ENCODE results near the gene MYO16. TPM values are rescaled to one million over a fixed set of nuclear protein-coding genes. Genes with fewer than 3 reads are reported as not detected.
"Not testable (repeated sequence)": the region's sequence is repeated elsewhere in the genome, so short reads cannot be mapped to it uniquely, and the experiment has no call there.

MYO16 gene
- total RNA-seq, 2 experiments from 2014 or later: 0.53 to 1.1 TPM

GRCh38 chr13:108858676-108859075 is 229.3 kb downstream of the MYO16 start:
- Mint-ChIP-seq H3K4me1 (no peaks in the 10 kb centered on the region), H3K9me3 (no peaks in the 10 kb centered on the region), H3K4me3 (no peak overlapping the region), H3K27me3 (peaks cover 7% of the 10 kb centered on the region), H3K36me3 (no peaks in the 10 kb centered on the region), H3K27ac (no peak overlapping the region)
- ATAC-seq (ENCODE audit: low read depth) (no peak), DNase-seq (no peak)
- POLR2A ChIA-PET: no interaction called here

GRCh38 chr13:108859197-108860012 is 230.0 kb downstream of the MYO16 start:
- no peak for ATAC-seq (ENCODE audit: low read depth)
- POLR2A ChIA-PET: no interaction called here

GRCh38 chr13:108860418-108860817 is 231.0 kb downstream of the MYO16 start:
- no peaks in the 10 kb centered on the region for H3K4me1 Mint-ChIP-seq
- H3K4me3 Mint-ChIP-seq: no peak overlapping the region
- DNase-seq (no peak), ATAC-seq (ENCODE audit: low read depth) (no peak)
- peaks cover 9% of the 10 kb centered on the region for H3K27me3 Mint-ChIP-seq
- no peaks in the 10 kb centered on the region for H3K9me3 Mint-ChIP-seq
- no peaks in the 10 kb centered on the region for H3K36me3 Mint-ChIP-seq
- H3K27ac Mint-ChIP-seq: no peak overlapping the region
- POLR2A ChIA-PET: no interaction called here

More at GRCh38 chr13:108859197-108860012, 230.0 kb downstream of the MYO16 start:
- no peaks in the 10 kb centered on the region for H3K36me3 Mint-ChIP-seq
- no peak for DNase-seq
- H3K27me3 Mint-ChIP-seq: peaks cover 7% of the 10 kb centered on the region
- H3K4me3 Mint-ChIP-seq: no peak overlapping the region
- no peaks in the 10 kb centered on the region for H3K9me3 Mint-ChIP-seq
- no peaks in the 10 kb centered on the region for H3K4me1 Mint-ChIP-seq
- no peak overlapping the region for H3K27ac Mint-ChIP-seq

- Mint-ChIP-seq H3K4me3 (no peak overlapping the region), H3K9me3 (peaks cover 1% of the 10 kb centered on the region), H3K36me3 (no peaks in the 10 kb centered on the region), H3K27ac (no peak overlapping the region), H3K4me1 (no peaks in the 10 kb centered on the region), H3K27me3 (peaks cover 3% of the 10 kb centered on the region)
- POLR2A ChIA-PET: no interaction called here
- ATAC-seq (ENCODE audit: low read depth) (no peak), DNase-seq (no peak)
Observed at GRCh38 chr13:108877300-108877699, 247.9 kb downstream of the MYO16 start.

- H3K4me1 Mint-ChIP-seq: no peaks in the 10 kb centered on the region
- POLR2A ChIA-PET: no interaction called here
- H3K9me3 Mint-ChIP-seq: peaks cover 1% of the 10 kb centered on the region
- ATAC-seq (ENCODE audit: low read depth) (no peak), DNase-seq (no peak)
- no peaks in the 10 kb centered on the region for H3K36me3 Mint-ChIP-seq
- H3K27ac Mint-ChIP-seq: no peak overlapping the region
- no peak overlapping the region for H3K4me3 Mint-ChIP-seq
- H3K27me3 Mint-ChIP-seq: peaks cover 3% of the 10 kb centered on the region
Observed at GRCh38 chr13:108878732-108879131, 249.3 kb downstream of the MYO16 start.

- Mint-ChIP-seq H3K4me1 (no peaks in the 10 kb centered on the region), H3K27me3 (peaks cover 4% of the 10 kb centered on the region), H3K9me3 (no peaks in the 10 kb centered on the region), H3K4me3 (no peak overlapping the region), H3K27ac (no peak overlapping the region), H3K36me3 (no peaks in the 10 kb centered on the region)
- POLR2A ChIA-PET: no interaction called here
- DNase-seq (no peak), ATAC-seq (ENCODE audit: low read depth) (no peak)
Observed at GRCh38 chr13:108889324-108889984, 260.0 kb downstream of the MYO16 start.

- no peak for ATAC-seq (ENCODE audit: low read depth)
- POLR2A ChIA-PET: no interaction called here
- Mint-ChIP-seq H3K27me3 (peaks cover 10% of the 10 kb centered on the region), H3K4me3 (no peak overlapping the region), H3K4me1 (peaks cover 8% of the 10 kb centered on the region), H3K36me3 (no peaks in the 10 kb centered on the region), H3K27ac (no peak overlapping the region), H3K9me3 (no peaks in the 10 kb centered on the region)
- DNase-seq: no peak
Observed at GRCh38 chr13:108895220-108895704, 265.9 kb downstream of the MYO16 start.

GRCh38 chr13:108897955-108898354 is 268.5 kb downstream of the MYO16 start:
- Mint-ChIP-seq H3K9me3 (peaks cover 1% of the 10 kb centered on the region), H3K36me3 (no peaks in the 10 kb centered on the region), H3K27me3 (peaks cover 13% of the 10 kb centered on the region), H3K4me3 (peak overlapping the region; percentile 61), H3K27ac (no peak overlapping the region), H3K4me1 (peaks cover 8% of the 10 kb centered on the region)
- DNase-seq: peak; percentile 35
- POLR2A ChIA-PET: interaction anchor here (0.7 kb wide), 2 partner anchors 10 to 14 kb away, joined by 3 to 4 read pairs; no protein-coding TSS in a partner anchor
- ATAC-seq (ENCODE audit: low read depth): peak; percentile 94

- Mint-ChIP-seq H3K27me3 (peaks cover 13% of the 10 kb centered on the region), H3K9me3 (peaks cover 1% of the 10 kb centered on the region), H3K27ac (no peak overlapping the region), H3K4me3 (no peak overlapping the region), H3K4me1 (peaks cover 6% of the 10 kb centered on the region), H3K36me3 (no peaks in the 10 kb centered on the region)
- POLR2A ChIA-PET: no interaction called here
- DNase-seq (no peak), ATAC-seq (ENCODE audit: low read depth) (no peak)
Observed at GRCh38 chr13:108902405-108903155, 273.2 kb downstream of the MYO16 start.

GRCh38 chr13:108903613-108904012 is 274.2 kb downstream of the MYO16 start:
- no peaks in the 10 kb centered on the region for H3K4me1 Mint-ChIP-seq
- POLR2A ChIA-PET: no interaction called here
- no peak for ATAC-seq (ENCODE audit: low read depth)
- DNase-seq: no peak
- peaks cover 1% of the 10 kb centered on the region for H3K9me3 Mint-ChIP-seq
- no peaks in the 10 kb centered on the region for H3K36me3 Mint-ChIP-seq
- H3K27me3 Mint-ChIP-seq: peaks cover 11% of the 10 kb centered on the region
- no peak overlapping the region for H3K27ac Mint-ChIP-seq
- H3K4me3 Mint-ChIP-seq: no peak overlapping the region

- H3K36me3 Mint-ChIP-seq: no peaks in the 10 kb centered on the region
- POLR2A ChIA-PET: no interaction called here
- H3K9me3 Mint-ChIP-seq: no peaks in the 10 kb centered on the region
Observed at GRCh38 chr13:108911807-108912206, 282.4 kb downstream of the MYO16 start.

GRCh38 chr13:108913731-108914130 is 284.3 kb downstream of the MYO16 start:
- ATAC-seq (ENCODE audit: low read depth); DNase-seq; H3K36me3 Mint-ChIP-seq; H3K27ac Mint-ChIP-seq; H3K4me3 Mint-ChIP-seq; POLR2A ChIA-PET; H3K9me3 Mint-ChIP-seq: not testable (repeated sequence)
- H3K4me1 Mint-ChIP-seq: peaks cover 13% of the 10 kb centered on the region
- H3K27me3 Mint-ChIP-seq: peaks cover 23% of the 10 kb centered on the region

More at GRCh38 chr13:108911807-108912206, 282.4 kb downstream of the MYO16 start:
- Mint-ChIP-seq H3K4me3 (no peak overlapping the region), H3K27ac (no peak overlapping the region), H3K27me3 (peaks cover 23% of the 10 kb centered on the region), H3K4me1 (peaks cover 13% of the 10 kb centered on the region)
- DNase-seq (no peak), ATAC-seq (ENCODE audit: low read depth) (no peak)

- Mint-ChIP-seq H3K9me3 (no peaks in the 10 kb centered on the region), H3K4me3 (peak overlapping the region; percentile 76), H3K27ac (peak overlapping the region; percentile 57), H3K27me3 (peaks cover 17% of the 10 kb centered on the region), H3K4me1 (peaks cover 13% of the 10 kb centered on the region), H3K36me3 (no peaks in the 10 kb centered on the region)
- no peak for DNase-seq
- POLR2A ChIA-PET: no interaction called here
- ATAC-seq (ENCODE audit: low read depth): no peak
Observed at GRCh38 chr13:108915095-108915633, 285.8 kb downstream of the MYO16 start.
